ENCODE measurements around the gene HECA.

HECA gene

DNA sequence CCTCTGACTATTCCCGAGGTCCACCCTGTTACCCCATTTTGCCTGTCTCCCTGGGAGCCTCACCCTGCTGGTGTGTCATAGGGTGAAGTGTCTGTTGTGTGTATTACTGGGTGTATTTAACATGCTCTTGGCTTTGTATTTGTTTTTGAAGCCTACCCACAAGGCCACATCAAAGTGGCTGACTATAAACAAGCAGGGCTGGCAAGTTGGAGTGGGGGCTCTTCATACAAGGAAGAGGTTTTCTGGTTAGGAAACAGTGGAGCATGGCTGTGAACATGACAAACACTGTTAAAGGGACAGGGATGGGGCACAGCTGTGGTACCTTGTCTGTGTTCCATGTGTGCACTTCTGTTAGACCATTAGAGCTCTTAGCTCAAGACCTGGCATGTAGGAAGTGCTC lies 26.3 kb downstream of the HECA start:
- peak; percentile 27 for DNase-seq (ENCODE audit: low read depth)

DNA sequence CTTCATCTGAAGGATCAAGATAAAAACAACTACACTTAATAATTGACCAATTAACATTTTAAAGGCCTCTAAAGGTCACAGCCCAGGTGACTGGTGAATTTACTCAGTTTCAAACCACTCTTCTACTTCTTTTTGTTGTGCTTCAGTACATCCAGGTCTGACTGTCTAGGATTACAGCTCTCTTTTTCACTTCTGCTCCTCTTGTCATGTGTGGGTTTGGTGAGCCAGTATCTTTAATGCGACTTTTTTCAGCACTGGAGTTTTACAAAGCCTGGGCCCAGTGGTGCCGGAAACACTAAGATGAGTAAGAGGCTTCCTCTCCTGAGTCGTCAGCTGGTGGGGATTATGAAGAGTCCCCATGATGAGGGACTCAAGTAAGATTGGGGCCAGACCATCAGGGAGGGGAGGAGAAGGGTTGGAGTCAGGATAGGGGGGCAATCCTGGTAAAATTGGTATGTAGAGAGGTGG lies 27.0 kb downstream of the HECA start:
- peak; percentile 34 for DNase-seq (ENCODE audit: low read depth)

DNA sequence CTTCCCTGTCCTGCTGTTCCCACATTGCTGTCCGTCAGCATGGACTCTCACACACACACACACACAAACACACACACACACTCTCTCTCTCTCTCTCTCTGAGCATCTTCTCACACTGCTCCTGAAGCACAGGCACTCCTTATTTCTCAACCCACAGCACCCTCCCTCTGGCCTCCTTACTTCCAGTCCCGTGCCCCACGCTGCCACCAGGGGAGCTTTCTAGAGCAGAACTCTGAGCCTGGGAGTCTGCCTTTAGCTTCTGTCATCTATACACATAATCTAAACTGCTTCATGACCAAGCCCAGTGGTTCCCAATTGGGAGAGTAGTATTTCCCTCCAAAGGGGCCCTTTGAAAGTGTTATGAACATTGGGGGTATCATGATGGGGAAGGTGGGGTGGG lies 29.1 kb downstream of the HECA start:
- DNase-seq (ENCODE audit: low read depth): no peak

DNA sequence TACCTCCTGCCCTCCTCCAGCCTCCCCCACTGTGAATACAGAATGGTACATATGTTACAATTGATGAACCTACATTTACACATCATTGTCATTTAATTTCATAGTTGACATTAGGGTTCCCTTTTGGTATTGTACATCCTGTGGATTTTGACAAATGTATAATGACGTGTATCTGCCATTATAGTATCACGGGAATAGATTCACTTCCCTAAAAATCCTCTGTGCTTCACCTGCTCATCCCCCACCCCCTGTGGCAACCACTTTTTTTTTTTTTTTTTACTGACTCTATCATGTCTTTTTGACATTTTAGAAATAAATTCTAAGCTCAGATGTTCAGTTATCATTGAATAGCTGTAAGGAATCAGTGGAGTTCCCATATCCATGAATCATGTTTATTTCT lies 30.4 kb downstream of the HECA start:
- DNase-seq (ENCODE audit: low read depth): no peak

DNA sequence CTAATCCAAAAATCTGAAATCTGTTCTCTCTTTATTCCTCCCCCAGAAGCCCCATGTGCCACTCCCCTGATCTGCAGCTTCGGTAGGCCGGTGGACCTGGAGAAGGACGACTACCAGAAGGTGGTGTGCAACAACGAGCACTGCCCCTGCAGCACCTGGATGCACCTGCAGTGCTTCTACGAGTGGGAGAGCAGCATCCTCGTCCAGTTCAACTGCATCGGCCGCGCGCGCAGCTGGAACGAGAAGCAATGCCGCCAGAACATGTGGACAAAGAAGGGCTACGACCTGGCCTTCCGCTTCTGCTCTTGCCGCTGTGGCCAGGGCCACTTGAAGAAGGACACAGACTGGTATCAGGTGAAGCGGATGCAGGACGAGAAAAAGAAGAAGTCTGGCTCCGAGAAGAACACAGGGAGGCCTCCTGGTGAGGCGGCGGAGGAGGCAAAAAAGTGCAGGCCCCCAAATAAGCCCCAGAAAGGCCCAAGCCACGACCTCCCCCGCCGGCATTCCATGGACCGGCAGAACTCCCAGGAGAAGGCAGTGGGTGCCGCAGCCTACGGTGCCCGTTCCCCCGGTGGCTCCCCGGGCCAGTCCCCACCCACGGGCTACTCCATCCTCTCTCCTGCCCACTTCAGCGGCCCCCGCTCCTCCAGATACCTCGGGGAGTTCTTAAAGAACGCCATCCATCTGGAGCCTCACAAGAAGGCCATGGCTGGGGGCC lies 31.5 kb downstream of the HECA start:
- DNase-seq (ENCODE audit: low read depth): no peak

DNA sequence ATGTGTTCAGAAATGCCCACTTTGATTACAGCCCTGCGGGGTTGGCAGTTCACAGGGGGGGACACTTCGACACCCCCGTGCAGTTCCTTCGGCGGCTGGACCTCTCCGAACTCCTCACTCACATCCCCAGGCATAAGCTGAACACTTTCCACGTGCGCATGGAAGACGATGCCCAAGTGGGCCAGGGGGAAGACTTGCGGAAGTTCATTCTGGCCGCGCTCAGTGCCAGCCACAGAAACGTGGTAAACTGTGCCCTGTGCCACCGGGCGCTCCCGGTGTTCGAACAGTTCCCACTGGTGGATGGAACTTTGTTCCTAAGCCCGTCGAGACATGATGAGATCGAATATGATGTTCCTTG lies 32.1 kb downstream of the HECA start:
- no peak for DNase-seq (ENCODE audit: low read depth)

DNA sequence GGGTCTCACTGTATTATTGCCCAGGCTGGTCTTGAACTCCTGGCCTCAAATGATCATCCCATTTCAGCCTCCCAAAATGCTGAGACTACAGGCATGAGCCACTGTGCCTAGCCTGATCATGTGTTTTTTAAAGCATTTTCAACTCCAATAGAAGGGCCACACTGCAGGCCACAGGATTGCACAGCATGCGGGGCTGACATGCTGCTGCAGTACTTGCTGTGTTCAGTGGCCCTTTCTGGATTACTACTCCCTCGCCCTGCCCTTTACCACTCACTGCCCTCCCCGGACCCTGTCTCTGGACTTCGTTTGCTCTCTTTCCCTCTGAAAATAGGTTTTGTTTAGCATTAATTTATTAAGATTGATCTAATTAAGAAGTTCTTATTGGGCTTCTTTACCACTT lies 37.3 kb downstream of the HECA start:
- no peak for DNase-seq (ENCODE audit: low read depth)

DNA sequence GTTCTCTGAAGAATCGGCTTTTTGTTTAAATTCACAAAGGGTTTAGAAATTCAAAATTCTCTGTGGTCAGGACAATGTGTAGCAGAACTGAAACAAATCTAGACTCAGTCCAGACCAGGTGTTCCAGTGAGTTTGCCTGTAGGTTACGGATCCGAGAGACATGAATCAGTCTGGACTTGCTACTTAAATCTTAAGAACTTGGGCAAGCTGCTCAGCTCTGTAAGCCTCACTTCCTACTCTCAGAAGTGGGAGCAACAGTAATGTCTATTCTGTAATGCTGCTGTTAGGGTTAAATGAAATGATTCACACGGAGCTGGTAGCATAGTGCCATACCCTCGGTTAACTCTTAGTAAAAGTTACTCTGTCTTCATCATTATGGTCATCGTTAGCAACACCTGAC lies 37.7 kb downstream of the HECA start:
- DNase-seq (ENCODE audit: low read depth): no peak

DNA sequence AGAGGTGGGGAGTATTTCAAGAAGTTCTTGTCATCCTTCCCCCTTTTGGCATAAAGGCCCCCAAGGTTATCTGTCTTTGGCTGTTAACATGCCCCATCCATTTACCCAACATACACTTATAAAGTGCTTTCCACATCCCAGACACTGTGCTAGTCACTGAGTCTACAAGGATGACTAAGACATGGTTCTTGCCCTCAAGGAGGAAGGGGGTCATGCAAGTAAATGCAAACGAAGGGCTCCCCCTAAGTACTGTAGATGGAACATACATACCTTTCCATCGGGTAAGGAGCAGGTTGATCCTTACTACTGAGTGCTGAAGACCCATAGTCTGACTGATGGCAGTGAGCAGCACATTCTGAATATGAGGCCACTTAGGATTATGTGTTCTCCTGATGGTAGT lies 38.3 kb downstream of the HECA start:
- DNase-seq (ENCODE audit: low read depth): no peak

DNA sequence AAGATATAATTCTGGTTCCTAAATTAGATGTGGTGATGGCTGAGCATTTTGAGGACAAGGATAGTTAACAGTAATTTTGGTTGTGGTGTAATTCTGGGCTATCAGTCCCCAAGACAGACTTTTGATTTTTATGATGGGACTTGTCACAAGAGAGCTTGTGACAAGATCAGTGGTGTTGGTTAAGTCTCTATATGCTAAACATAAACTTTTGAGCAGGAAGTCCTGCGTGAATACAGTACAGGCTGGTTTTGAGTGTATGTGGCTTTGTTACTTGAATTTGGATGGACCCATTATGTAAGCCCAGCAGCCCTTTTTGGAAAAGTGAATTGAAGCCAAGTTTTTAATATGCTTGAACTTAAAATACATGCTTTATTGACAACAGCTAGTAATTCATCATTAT lies 38.9 kb downstream of the HECA start:
- DNase-seq (ENCODE audit: low read depth): no peak

DNA sequence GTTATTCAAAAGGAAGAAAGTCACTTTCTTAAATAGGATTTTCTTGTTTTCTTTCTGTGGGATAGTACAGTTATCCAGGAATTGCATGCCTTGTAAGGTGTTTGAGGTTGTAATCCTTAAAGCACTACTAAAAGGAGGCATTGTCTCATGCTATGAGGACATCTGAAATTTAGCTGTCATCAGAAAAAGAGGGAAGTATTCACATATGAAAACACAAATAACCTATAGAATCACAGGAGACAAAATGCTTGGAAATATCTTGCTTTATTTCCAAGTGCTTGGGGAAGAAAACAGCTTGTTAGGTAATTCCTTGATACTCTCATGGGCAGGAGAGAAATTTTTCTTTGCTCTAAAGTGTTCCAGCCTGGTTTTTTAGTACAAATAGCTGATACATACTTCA lies 40.1 kb downstream of the HECA start:
- DNase-seq (ENCODE audit: low read depth): no peak

DNA sequence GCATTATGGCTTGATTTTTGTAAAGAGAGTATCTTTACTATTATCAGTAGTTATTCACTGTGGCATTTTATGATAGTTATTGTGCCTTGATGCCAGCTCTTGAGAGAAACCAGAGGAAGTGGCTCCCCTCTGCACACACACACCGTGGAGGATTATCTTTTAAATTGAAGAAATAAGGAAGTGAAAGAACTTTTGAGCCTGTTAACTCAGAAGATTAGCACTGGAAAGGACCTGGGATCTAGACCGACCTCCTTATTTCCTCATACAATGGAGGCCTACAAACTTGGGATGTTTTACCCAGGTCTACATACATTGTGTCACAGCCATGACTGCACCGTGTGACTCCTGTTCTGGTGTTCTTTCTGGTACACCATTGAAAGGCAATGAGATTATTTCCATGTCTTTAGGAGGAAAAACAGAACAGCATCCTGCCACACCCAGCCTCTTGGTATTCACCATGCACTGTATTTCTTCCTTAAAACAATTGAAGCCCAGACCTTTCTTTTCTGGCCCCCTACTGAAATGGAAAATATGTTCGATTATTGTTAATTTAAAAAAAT lies 40.6 kb downstream of the HECA start:
- DNase-seq (ENCODE audit: low read depth): no peak

DNA sequence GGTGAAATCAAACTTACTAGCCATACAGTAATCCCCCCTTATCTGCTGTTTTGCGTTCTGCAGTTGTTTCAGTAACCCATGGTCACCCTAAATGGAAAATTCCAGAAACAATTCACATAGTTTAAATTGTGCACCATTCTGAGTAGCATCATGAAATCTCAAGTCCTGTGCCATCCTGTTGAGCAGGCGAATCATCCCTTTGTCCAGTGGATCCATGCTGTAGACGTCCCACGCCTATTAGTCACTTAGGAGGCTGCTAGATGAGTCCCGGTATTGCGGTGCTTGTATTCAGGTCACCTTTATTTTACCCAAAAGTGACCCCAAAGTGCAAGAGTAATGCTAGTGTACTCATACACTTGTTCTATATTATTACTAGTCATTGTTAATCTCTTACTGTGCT lies 46.4 kb downstream of the HECA start:
- no peak for DNase-seq (ENCODE audit: low read depth)

DNA sequence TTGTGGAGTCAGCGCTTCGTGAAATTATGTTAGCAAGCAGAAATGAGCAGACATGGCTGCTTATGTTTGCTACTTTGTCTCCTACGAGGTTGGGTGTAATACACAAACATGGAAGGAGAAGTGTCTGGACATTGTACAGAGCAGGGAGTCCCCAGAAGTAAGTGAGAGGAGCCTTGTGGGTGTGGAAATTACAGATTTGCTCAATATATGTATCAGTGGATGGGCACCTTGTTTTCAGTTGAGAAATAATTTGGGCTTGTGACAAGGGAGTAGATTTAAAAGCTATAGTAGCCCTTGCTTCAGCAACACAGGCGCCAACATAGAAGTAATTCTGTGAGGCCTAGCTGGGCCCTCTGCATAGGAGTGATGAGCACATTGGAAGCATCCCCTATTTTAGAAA lies 49.2 kb downstream of the HECA start:
- no peak for DNase-seq (ENCODE audit: low read depth)

DNA sequence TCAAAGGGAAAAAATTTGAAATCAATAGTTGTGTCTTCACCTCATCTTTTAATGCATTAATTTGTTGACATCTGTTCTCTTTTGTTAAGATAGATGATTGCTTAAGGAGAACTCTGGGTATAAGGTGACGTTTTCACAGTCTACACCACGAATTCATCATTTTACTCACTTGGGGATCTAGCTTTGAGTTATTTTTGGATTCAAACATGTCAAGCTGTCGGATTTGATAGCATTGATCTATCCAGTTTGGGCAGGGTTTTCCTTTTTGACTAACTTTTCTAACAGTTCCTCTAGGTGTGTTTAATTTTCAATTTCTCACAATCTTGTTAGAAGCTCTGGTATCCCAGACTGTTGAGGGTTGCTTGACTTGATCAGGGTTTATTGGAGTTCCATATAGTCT lies 49.6 kb downstream of the HECA start:
- DNase-seq (ENCODE audit: low read depth): no peak

DNA sequence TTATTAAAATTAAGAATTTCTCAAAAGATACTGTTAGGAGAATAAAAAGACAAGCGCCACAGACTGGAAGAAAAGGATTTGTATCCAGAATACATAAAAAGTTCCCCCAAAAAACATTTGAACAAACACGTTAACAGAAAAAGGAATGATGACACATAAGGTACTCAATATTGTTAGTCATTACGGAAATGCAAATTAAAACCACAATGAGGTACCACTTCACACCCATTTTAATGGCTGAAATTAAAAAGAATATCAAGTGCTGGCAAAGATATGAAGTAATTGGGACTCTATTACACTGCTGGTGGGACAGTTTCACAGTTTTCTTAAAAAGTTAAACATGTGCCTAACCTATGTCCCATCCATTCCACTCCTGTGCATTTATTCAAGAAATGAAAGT lies 51.4 kb downstream of the HECA start:
- no peak for DNase-seq (ENCODE audit: low read depth)

DNA sequence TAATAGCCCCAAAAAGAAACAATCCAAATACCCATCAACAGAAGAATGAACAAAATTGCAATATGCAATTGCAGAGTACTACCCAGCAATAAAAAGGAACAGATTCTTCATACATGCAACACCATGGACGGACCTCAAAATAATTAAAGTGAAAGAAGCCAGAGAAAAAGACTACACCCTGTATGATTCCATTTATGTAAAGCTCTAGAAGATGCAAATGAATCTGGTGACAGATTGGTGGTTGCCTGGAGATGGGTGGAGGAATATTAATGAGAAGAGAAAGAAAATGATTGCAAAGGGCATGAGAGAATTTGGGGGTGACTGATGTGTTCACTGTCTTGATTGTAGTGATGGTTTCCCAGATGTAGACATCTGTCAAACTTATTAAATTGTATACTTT lies 51.8 kb downstream of the HECA start:
- no peak for DNase-seq (ENCODE audit: low read depth)

DNA sequence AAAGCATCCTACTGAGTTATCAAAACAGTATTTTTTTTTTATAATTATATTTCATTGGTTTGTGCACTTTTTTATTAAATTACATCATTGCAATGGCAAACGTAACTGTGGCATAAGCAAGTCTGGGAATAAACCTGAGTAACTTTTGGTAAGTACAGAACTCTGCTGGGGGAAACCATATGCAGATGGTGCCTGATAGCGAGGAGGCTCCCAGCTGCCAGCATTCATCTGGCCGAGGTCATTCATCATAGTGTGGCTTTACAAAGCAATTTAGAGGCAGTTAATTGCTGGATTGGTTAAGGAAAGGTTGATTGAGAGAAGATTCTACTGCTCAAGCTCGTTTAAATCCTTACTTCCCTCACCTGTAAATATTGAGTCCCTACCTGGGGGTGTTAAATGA lies 52.6 kb downstream of the HECA start:
- DNase-seq (ENCODE audit: low read depth): no peak

DNA sequence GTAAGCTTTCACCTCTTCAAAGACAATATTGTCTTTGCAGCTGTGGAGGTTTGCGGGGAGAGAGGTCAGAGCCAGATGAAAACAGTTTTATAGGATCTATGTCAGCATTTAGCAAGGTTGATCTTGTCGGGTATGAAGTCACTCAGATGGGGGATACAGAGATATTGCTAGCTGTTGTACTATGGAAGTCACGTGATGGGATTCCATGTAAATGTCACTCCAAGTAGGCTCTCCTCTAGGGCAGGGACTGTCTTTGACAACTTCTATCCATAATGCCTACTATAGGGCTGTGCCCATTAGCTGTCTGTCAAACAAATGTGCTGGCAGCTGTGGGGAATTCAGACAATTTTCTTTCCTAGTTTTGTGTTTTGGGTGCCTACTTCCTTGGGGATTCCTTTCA lies 54.8 kb downstream of the HECA start:
- no peak for DNase-seq (ENCODE audit: low read depth)

DNA sequence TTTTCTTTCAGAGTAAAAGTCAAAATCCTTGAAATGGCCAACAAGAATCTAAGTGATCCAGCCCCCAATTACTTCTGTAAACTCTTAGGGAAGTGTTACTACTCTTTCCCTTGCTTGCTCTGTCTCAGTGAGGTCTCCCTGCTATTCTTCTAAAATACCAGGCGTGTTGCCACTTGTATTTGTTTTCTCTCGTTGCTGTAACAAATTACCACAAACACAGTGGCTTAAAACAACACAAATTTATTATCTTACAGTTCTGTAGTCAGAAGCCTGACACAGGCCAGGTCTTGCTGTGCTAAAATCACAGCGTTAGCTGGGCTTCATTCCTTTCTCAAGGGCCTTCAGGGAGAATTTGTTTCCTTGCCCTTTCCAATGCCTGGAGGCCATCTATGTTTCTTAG lies 59.9 kb downstream of the HECA start:
- DNase-seq (ENCODE audit: low read depth): no peak

DNA sequence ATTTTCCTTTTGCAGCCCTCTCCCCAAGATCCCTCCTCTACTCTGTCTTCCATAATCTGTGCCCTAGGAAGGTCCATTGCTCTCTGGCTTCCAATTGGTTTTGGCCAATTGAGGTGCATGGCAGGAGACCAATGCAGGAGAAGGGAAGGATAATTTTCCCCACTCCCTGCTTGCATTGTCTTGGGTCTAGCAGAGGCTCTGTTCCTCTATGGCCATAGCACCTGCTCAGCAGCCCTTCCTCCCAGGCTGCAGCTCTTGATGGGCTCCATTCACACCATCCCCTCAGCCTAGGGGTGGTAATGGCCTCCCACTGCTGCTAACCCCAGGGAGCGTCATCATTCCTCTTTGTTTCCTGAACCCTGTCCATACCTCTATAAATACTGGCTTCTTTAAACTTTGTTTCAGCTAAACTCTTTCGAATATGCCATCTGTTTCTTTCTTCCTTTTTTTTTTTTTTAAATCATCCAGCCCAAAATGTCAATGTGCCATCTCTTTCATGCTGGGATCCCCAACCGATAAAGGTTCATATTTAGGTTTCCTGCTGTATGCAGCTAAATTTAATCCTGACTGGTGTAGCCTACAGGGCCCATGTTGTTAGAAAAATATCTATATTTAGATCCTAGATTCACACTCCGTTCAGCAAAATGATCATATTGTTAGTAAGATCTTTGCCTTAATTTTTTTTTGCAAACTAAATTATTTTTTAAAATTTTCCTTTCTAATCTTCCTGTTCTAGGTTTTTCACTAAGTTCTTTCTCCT lies 63.8 kb downstream of the HECA start:
- DNase-seq (ENCODE audit: low read depth): no peak

DNA sequence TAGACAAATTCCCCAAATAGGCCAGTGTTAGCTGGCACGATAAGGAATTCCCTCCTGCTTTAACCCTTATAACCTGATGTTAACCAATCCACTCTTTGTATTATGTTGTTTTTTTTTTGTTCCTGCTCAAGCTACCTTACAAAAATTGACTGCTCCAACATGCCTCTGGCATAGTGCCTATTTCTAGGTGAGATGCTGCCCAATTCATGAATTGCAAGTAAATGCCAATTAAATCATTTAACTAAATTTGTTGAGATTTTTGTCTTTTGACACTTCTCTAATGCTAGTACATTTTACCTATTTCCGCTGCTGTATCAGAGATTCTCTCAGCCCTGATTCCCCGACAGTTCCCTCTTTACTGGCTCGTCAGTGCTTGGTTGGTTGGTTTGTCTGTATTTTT lies 66.5 kb downstream of the HECA start:
- no peak for DNase-seq (ENCODE audit: low read depth)

DNA sequence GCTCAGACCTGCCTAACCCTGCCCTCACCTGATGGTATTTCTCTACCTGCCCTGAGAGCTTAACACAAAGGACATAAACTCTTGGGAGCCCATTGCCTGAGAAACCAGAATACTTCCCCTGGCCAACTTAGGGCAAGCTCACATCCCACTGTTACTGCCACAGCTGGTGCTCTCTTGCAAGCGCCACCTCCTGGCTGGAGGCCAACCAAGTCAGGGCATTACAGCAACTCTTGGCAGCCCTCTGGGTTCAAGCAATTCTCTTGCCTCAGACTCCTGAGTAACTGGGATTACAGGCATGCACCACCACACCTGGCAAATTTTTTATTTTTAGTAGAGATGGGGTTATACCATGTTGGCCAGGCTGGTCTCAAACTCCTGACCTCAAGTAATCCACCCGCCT lies 70.1 kb downstream of the HECA start:
- no peak for DNase-seq (ENCODE audit: low read depth)

DNA sequence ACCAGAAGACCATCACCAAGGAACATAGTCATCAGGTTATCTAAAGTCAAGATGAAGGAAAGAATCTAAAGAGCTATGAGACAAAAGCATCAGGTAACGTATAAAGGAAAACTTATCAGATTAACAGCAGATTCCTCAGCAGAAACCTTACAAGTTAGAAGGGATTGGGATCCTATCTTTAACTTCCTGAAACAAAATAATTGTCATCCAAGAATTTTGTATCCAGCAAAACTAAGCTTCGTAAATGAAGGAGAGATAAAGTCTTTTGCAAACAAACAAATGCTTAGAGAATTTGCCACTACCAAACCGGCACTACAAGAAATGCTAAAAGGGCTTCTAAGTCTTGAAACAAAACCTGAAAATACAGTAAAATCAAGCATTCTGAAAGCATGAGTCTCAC lies 71.0 kb downstream of the HECA start:
- DNase-seq (ENCODE audit: low read depth): no peak

Data from iris pigment epithelial cell (primary cell).